HEK293T (cell line): ENCODE measurements around the gene TCAP.

Experiments used
- CTBP1 ChIP-seq: fragments of 450-650 bp; IDR thresholded peaks from 2 replicates; pipeline ENCODE4 v1.6.1; 2016; ENCODE audit warnings: borderline replicate concordance
- SUZ12 ChIP-seq: fragments of 450-650 bp; IDR thresholded peaks from 2 replicates; pipeline ENCODE4 v1.6.1; 2016; ENCODE audit warnings: mild to moderate bottlenecking
- TARDBP ChIP-seq: fragments of 450-650 bp; IDR thresholded peaks from 2 replicates; pipeline ENCODE4 v1.6.1; 2016
- TF ChIP-seq, protein P1 (sequence below): fragments of 450-650 bp; IDR thresholded peaks from 2 replicates; pipeline ENCODE4 v1.6.1; 2016

DNA sequence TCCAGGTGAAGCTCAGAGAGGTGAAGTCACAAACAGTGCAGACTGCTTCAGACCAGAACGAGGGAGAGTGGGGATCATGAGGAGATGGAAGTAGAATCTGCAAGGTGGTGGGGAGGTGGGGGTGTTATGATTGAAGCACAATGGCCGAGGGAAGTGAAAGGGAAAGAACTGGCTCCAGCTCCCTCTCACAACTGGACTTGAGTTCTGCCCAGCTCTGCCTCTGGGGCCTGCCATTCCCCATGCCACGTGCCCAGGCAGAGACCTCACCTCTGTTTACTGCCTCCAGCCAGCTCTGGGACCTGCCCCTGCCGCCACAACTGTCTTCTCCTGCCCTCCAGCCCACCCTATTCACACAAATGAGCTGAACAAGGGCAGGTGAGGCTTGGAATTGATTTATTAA lies 5.6 kb downstream of the TCAP start:
- TF ChIP-seq CTBP1, result no peak
- no peak for TF ChIP-seq SUZ12
- TF ChIP-seq TARDBP, result no peak
- TF ChIP-seq, protein P1, sequence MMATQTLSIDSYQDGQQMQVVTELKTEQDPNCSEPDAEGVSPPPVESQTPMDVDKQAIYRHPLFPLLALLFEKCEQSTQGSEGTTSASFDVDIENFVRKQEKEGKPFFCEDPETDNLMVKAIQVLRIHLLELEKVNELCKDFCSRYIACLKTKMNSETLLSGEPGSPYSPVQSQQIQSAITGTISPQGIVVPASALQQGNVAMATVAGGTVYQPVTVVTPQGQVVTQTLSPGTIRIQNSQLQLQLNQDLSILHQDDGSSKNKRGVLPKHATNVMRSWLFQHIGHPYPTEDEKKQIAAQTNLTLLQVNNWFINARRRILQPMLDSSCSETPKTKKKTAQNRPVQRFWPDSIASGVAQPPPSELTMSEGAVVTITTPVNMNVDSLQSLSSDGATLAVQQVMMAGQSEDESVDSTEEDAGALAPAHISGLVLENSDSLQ, result no peak
